HG02763 (cell line): Measurements from ENCODE around the gene ALDH2.
"Not testable (repeated sequence)": the region's sequence is repeated elsewhere in the genome, so short reads cannot be mapped to it uniquely, and the experiment has no call there.

Experiments
- ATAC-seq: cut with Tn5 transposase; IDR thresholded peaks from one replicate; pipeline ENCODE4 v1.9.1; 2021; ENCODE audit warnings: mild to moderate bottlenecking, moderate library complexity; ENCODE audit not compliant: unreplicated experiment

Gene ALDH2

GRCh38 chr12:111766608-111767361 lies at the start of gene ALDH2:
Gene ALDH2 (plus strand): TSS chr12:111766933. CDS start chr12:111766983, 50 bp downstream.
- ATAC-seq, result peak; percentile 59

GRCh38 chr12:111719316-111719715 lies 47.4 kb upstream of the ALDH2 start:
- ATAC-seq, result not testable (repeated sequence)

GRCh38 chr12:111720457-111720856 lies 46.3 kb upstream of the ALDH2 start:
- ATAC-seq, result no peak

- not testable (repeated sequence) for ATAC-seq
These were observed 42.9 kb upstream of the ALDH2 start for GRCh38 chr12:111723646-111724360.

- no peak for ATAC-seq
These were observed 37.9 kb upstream of the ALDH2 start for GRCh38 chr12:111728795-111729194.

- ATAC-seq, result no peak
These were observed 36.3 kb upstream of the ALDH2 start for GRCh38 chr12:111730420-111730819.

- ATAC-seq, result no peak
These were observed 33.9 kb upstream of the ALDH2 start for GRCh38 chr12:111732786-111733185.

GRCh38 chr12:111733340-111733915 lies 33.3 kb upstream of the ALDH2 start:
- no peak for ATAC-seq

GRCh38 chr12:111739524-111739923 lies 27.2 kb upstream of the ALDH2 start:
- ATAC-seq, result not testable (repeated sequence)

- no peak for ATAC-seq
These were observed 25.4 kb upstream of the ALDH2 start for GRCh38 chr12:111741235-111741812.

GRCh38 chr12:111745211-111745610 lies 21.5 kb upstream of the ALDH2 start:
- no peak for ATAC-seq

- ATAC-seq, result no peak
These were observed 19.4 kb upstream of the ALDH2 start for GRCh38 chr12:111747333-111747732.

- ATAC-seq, result no peak
These were observed 18.5 kb upstream of the ALDH2 start for GRCh38 chr12:111748151-111748672.

- no peak for ATAC-seq
These were observed 17.9 kb upstream of the ALDH2 start for GRCh38 chr12:111748867-111749266.

- no peak for ATAC-seq
These were observed 17.3 kb upstream of the ALDH2 start for GRCh38 chr12:111749391-111749790.

GRCh38 chr12:111753144-111753881 lies 13.4 kb upstream of the ALDH2 start:
- no peak for ATAC-seq

- ATAC-seq, result no peak
These were observed 12.1 kb upstream of the ALDH2 start for GRCh38 chr12:111754671-111755070.

- ATAC-seq, result no peak
These were observed 10.5 kb upstream of the ALDH2 start for GRCh38 chr12:111756196-111756595.

- no peak for ATAC-seq
These were observed 10.1 kb upstream of the ALDH2 start for GRCh38 chr12:111756681-111757080.

- ATAC-seq, result no peak
These were observed 9.2 kb upstream of the ALDH2 start for GRCh38 chr12:111757361-111758119.
